ENCODE data around the gene ADAM19. TPM values are rescaled to one million over a fixed set of nuclear protein-coding genes. Genes with fewer than 3 reads are reported as not detected.

ADAM19 gene
- total RNA-seq, 1 donor from 2014 or later = 14.1 TPM

- H3K9ac ChIP-seq (ENCODE audit: low read depth in 1 of 3, low read length in 3 of 3) = peak overlapping the region in 1 of 3 donors; percentile 14
- no peaks in the 10 kb centered on the region for H3K27me3 ChIP-seq (ENCODE audit: control insufficient read depth in 3 of 3, insufficient read depth in 3 of 3, low read length in 3 of 3)
- H3K27ac ChIP-seq (ENCODE audit: low read depth, low read length) = no peak overlapping the region
- H3K4me1 ChIP-seq (ENCODE audit: control insufficient read depth in 3 of 3, insufficient read depth in 3 of 3, low read length in 3 of 3) = peaks cover 31 to 42% (median 34%) of the 10 kb centered on the region in 3 donors
- no peak overlapping the region for H3K4me3 ChIP-seq (ENCODE audit: low read length in 3 of 3)
- no peaks in the 10 kb centered on the region for H3K36me3 ChIP-seq (ENCODE audit: control insufficient read depth in 3 of 3, insufficient read depth in 3 of 3, low read length in 3 of 3)
- no peaks in the 10 kb centered on the region for H3K9me3 ChIP-seq (ENCODE audit: control insufficient read depth in 3 of 3, low read length in 3 of 3)
Observed at GRCh38 chr5:157554179-157555036, 21.2 kb downstream of the ADAM19 start.

- peaks cover 30 to 39% (median 30%) of the 10 kb centered on the region in 3 donors for H3K4me1 ChIP-seq (ENCODE audit: control insufficient read depth in 3 of 3, insufficient read depth in 3 of 3, low read length in 3 of 3)
- no peak overlapping the region for H3K9ac ChIP-seq (ENCODE audit: low read depth in 1 of 3, low read length in 3 of 3)
- no peaks in the 10 kb centered on the region for H3K36me3 ChIP-seq (ENCODE audit: control insufficient read depth in 3 of 3, insufficient read depth in 3 of 3, low read length in 3 of 3)
- H3K27me3 ChIP-seq (ENCODE audit: control insufficient read depth in 3 of 3, insufficient read depth in 3 of 3, low read length in 3 of 3) = no peaks in the 10 kb centered on the region
- H3K27ac ChIP-seq (ENCODE audit: low read depth, low read length) = no peak overlapping the region
- no peaks in the 10 kb centered on the region for H3K9me3 ChIP-seq (ENCODE audit: control insufficient read depth in 3 of 3, low read length in 3 of 3)
- no peak overlapping the region for H3K4me3 ChIP-seq (ENCODE audit: low read length in 3 of 3)
Observed at GRCh38 chr5:157552650-157553049, 22.9 kb downstream of the ADAM19 start.

GRCh38 chr5:157550663-157551062, 24.9 kb downstream of the ADAM19 start:
- Histone ChIP-seq H3K36me3 (ENCODE audit: control insufficient read depth in 3 of 3, insufficient read depth in 3 of 3, low read length in 3 of 3) (no peaks in the 10 kb centered on the region), H3K4me3 (ENCODE audit: low read length in 3 of 3) (no peak overlapping the region), H3K27me3 (ENCODE audit: control insufficient read depth in 3 of 3, insufficient read depth in 3 of 3, low read length in 3 of 3) (no peaks in the 10 kb centered on the region), H3K27ac (ENCODE audit: low read depth, low read length) (no peak overlapping the region), H3K9ac (ENCODE audit: low read depth in 1 of 3, low read length in 3 of 3) (no peak overlapping the region), H3K4me1 (ENCODE audit: control insufficient read depth in 3 of 3, insufficient read depth in 3 of 3, low read length in 3 of 3) (peaks cover 37 to 50% (median 44%) of the 10 kb centered on the region in 3 donors), H3K9me3 (ENCODE audit: control insufficient read depth in 3 of 3, low read length in 3 of 3) (no peaks in the 10 kb centered on the region)

- H3K36me3 ChIP-seq (ENCODE audit: control insufficient read depth in 3 of 3, insufficient read depth in 3 of 3, low read length in 3 of 3) = no peaks in the 10 kb centered on the region
- H3K27ac ChIP-seq (ENCODE audit: low read depth, low read length) = no peak overlapping the region
- no peaks in the 10 kb centered on the region for H3K9me3 ChIP-seq (ENCODE audit: control insufficient read depth in 3 of 3, low read length in 3 of 3)
- H3K4me3 ChIP-seq (ENCODE audit: low read length in 3 of 3) = no peak overlapping the region
- peaks cover 35 to 47% (median 41%) of the 10 kb centered on the region in 3 donors for H3K4me1 ChIP-seq (ENCODE audit: control insufficient read depth in 3 of 3, insufficient read depth in 3 of 3, low read length in 3 of 3)
- no peaks in the 10 kb centered on the region for H3K27me3 ChIP-seq (ENCODE audit: control insufficient read depth in 3 of 3, insufficient read depth in 3 of 3, low read length in 3 of 3)
- H3K9ac ChIP-seq (ENCODE audit: low read depth in 1 of 3, low read length in 3 of 3) = no peak overlapping the region
Observed at GRCh38 chr5:157549954-157550549, 25.5 kb downstream of the ADAM19 start.

- no peak overlapping the region for H3K4me3 ChIP-seq (ENCODE audit: low read length in 3 of 3)
- H3K9ac ChIP-seq (ENCODE audit: low read depth in 1 of 3, low read length in 3 of 3) = no peak overlapping the region
- H3K27ac ChIP-seq (ENCODE audit: low read depth, low read length) = no peak overlapping the region
- no peaks in the 10 kb centered on the region for H3K36me3 ChIP-seq (ENCODE audit: control insufficient read depth in 3 of 3, insufficient read depth in 3 of 3, low read length in 3 of 3)
- no peaks in the 10 kb centered on the region for H3K27me3 ChIP-seq (ENCODE audit: control insufficient read depth in 3 of 3, insufficient read depth in 3 of 3, low read length in 3 of 3)
- peaks cover 27 to 40% (median 33%) of the 10 kb centered on the region in 3 donors for H3K4me1 ChIP-seq (ENCODE audit: control insufficient read depth in 3 of 3, insufficient read depth in 3 of 3, low read length in 3 of 3)
- H3K9me3 ChIP-seq (ENCODE audit: control insufficient read depth in 3 of 3, low read length in 3 of 3) = no peaks in the 10 kb centered on the region
Observed at GRCh38 chr5:157549283-157549629, 26.3 kb downstream of the ADAM19 start.

- no peaks in the 10 kb centered on the region for H3K9me3 ChIP-seq (ENCODE audit: control insufficient read depth in 3 of 3, low read length in 3 of 3)
- H3K27me3 ChIP-seq (ENCODE audit: control insufficient read depth in 3 of 3, insufficient read depth in 3 of 3, low read length in 3 of 3) = no peaks in the 10 kb centered on the region
- peaks cover 24 to 39% (median 32%) of the 10 kb centered on the region in 3 donors for H3K4me1 ChIP-seq (ENCODE audit: control insufficient read depth in 3 of 3, insufficient read depth in 3 of 3, low read length in 3 of 3)
- no peak overlapping the region for H3K4me3 ChIP-seq (ENCODE audit: low read length in 3 of 3)
- H3K36me3 ChIP-seq (ENCODE audit: control insufficient read depth in 3 of 3, insufficient read depth in 3 of 3, low read length in 3 of 3) = no peaks in the 10 kb centered on the region
- no peak overlapping the region for H3K27ac ChIP-seq (ENCODE audit: low read depth, low read length)
- H3K9ac ChIP-seq (ENCODE audit: low read depth in 1 of 3, low read length in 3 of 3) = no peak overlapping the region
Observed at GRCh38 chr5:157548513-157549282, 26.9 kb downstream of the ADAM19 start.

- H3K4me1 ChIP-seq (ENCODE audit: control insufficient read depth in 3 of 3, insufficient read depth in 3 of 3, low read length in 3 of 3) = peaks cover 24 to 39% (median 32%) of the 10 kb centered on the region in 3 donors
- H3K9ac ChIP-seq (ENCODE audit: low read depth in 1 of 3, low read length in 3 of 3) = no peak overlapping the region
- H3K27ac ChIP-seq (ENCODE audit: low read depth, low read length) = no peak overlapping the region
Observed at GRCh38 chr5:157547941-157548512, 27.5 kb downstream of the ADAM19 start.

GRCh38 chr5:157546456-157547100, 29.0 kb downstream of the ADAM19 start:
- peaks cover 24 to 43% (median 32%) of the 10 kb centered on the region in 3 donors for H3K4me1 ChIP-seq (ENCODE audit: control insufficient read depth in 3 of 3, insufficient read depth in 3 of 3, low read length in 3 of 3)
- no peak overlapping the region for H3K9ac ChIP-seq (ENCODE audit: low read depth in 1 of 3, low read length in 3 of 3)
- no peaks in the 10 kb centered on the region for H3K27me3 ChIP-seq (ENCODE audit: control insufficient read depth in 3 of 3, insufficient read depth in 3 of 3, low read length in 3 of 3)
- H3K27ac ChIP-seq (ENCODE audit: low read depth, low read length) = no peak overlapping the region
- H3K4me3 ChIP-seq (ENCODE audit: low read length in 3 of 3) = no peak overlapping the region
- no peaks in the 10 kb centered on the region for H3K9me3 ChIP-seq (ENCODE audit: control insufficient read depth in 3 of 3, low read length in 3 of 3)
- H3K36me3 ChIP-seq (ENCODE audit: control insufficient read depth in 3 of 3, insufficient read depth in 3 of 3, low read length in 3 of 3) = no peaks in the 10 kb centered on the region

More at GRCh38 chr5:157547941-157548512, 27.5 kb downstream of the ADAM19 start:
- no peaks in the 10 kb centered on the region for H3K9me3 ChIP-seq (ENCODE audit: control insufficient read depth in 3 of 3, low read length in 3 of 3)
- H3K27me3 ChIP-seq (ENCODE audit: control insufficient read depth in 3 of 3, insufficient read depth in 3 of 3, low read length in 3 of 3) = no peaks in the 10 kb centered on the region
- no peak overlapping the region for H3K4me3 ChIP-seq (ENCODE audit: low read length in 3 of 3)
- no peaks in the 10 kb centered on the region for H3K36me3 ChIP-seq (ENCODE audit: control insufficient read depth in 3 of 3, insufficient read depth in 3 of 3, low read length in 3 of 3)

GRCh38 chr5:157545610-157546310, 29.8 kb downstream of the ADAM19 start:
- Histone ChIP-seq H3K27me3 (ENCODE audit: control insufficient read depth in 3 of 3, insufficient read depth in 3 of 3, low read length in 3 of 3) (no peaks in the 10 kb centered on the region), H3K36me3 (ENCODE audit: control insufficient read depth in 3 of 3, insufficient read depth in 3 of 3, low read length in 3 of 3) (no peaks in the 10 kb centered on the region), H3K9ac (ENCODE audit: low read depth in 1 of 3, low read length in 3 of 3) (no peak overlapping the region), H3K27ac (ENCODE audit: low read depth, low read length) (no peak overlapping the region), H3K9me3 (ENCODE audit: control insufficient read depth in 3 of 3, low read length in 3 of 3) (no peaks in the 10 kb centered on the region), H3K4me1 (ENCODE audit: control insufficient read depth in 3 of 3, insufficient read depth in 3 of 3, low read length in 3 of 3) (peaks cover 29 to 47% (median 35%) of the 10 kb centered on the region in 3 donors), H3K4me3 (ENCODE audit: low read length in 3 of 3) (no peak overlapping the region)
